GM23338 (cell line): Measurements from ENCODE around the gene CUX1.

Experiments
- CTCF ChIP-seq, 2 experiments: fragments of 200-600 bp in 1 of 2; sonication (generic) in 1 of 2; conservative IDR thresholded peaks; 2 replicates each; pipeline versions ENCODE4 v1.5.1 to v1.6.1; 2016 to 2017; ENCODE audit warnings: antibody characterized with exemption in 2 of 2, low read depth in 2 of 2, mild to moderate bottlenecking in 2 of 2, moderate library complexity in 1 of 2
- EZH2 ChIP-seq: fragments of 200-600 bp; sonication (generic); IDR thresholded peaks from one replicate; pipeline ENCODE4 v1.8.0; 2017; ENCODE audit warnings: antibody characterized with exemption, mild to moderate bottlenecking, low read depth; ENCODE audit not compliant: unreplicated experiment
- EZH2phosphoT487 ChIP-seq: fragments of 200-600 bp; sonication (generic); IDR thresholded peaks from one replicate; pipeline ENCODE4 v1.8.1; 2018; ENCODE audit warnings: antibody characterized with exemption; ENCODE audit not compliant: unreplicated experiment
- JUNB ChIP-seq: IDR thresholded peaks from one replicate; pipeline ENCODE4 v1.6.1; 2016; ENCODE audit warnings: antibody characterized with exemption; ENCODE audit not compliant: unreplicated experiment
- POLR2AphosphoS5 ChIP-seq: IDR thresholded peaks from 2 replicates; pipeline ENCODE4 v1.6.1; 2016; ENCODE audit warnings: antibody characterized with exemption, low read depth
- REST ChIP-seq: IDR thresholded peaks from one replicate; pipeline ENCODE4 v1.6.1; 2018; ENCODE audit warnings: antibody characterized with exemption; ENCODE audit not compliant: unreplicated experiment
- STAT1 ChIP-seq: IDR thresholded peaks from one replicate; pipeline ENCODE4 v1.6.1; 2016; ENCODE audit warnings: antibody characterized with exemption; ENCODE audit not compliant: unreplicated experiment
- ZNF114 ChIP-seq: fragments of 250-450 bp; sonication (Bioruptor Pico); IDR thresholded peaks from 2 replicates; pipeline ENCODE4 v1.5.0; 2020; ENCODE audit warnings: mild to moderate bottlenecking, moderate library complexity

- no peak for TF ChIP-seq EZH2
- no peak for TF ChIP-seq CTCF (conservative IDR thresholded peaks at IDR 0.05; ENCODE audit: low read depth in 2 of 2)
- no peak for TF ChIP-seq REST
- TF ChIP-seq EZH2phosphoT487, result no peak
- no peak for TF ChIP-seq STAT1
- no peak for TF ChIP-seq POLR2AphosphoS5
- no peak for TF ChIP-seq JUNB
- no peak for TF ChIP-seq ZNF114 (CRISPR knock-in tag)
These were observed 394.4 kb downstream of the CUX1 start for GRCh38 chr7:102211590-102212550.
